HG02623 (cell line): Measurements from ENCODE around the gene TNIP3.

Experiments used
- ATAC-seq: cut with Tn5 transposase; IDR thresholded peaks from one replicate; pipeline ENCODE4 v1.9.1; 2021; ENCODE audit warnings: moderate library complexity; ENCODE audit not compliant: unreplicated experiment

TNIP3 gene

DNA sequence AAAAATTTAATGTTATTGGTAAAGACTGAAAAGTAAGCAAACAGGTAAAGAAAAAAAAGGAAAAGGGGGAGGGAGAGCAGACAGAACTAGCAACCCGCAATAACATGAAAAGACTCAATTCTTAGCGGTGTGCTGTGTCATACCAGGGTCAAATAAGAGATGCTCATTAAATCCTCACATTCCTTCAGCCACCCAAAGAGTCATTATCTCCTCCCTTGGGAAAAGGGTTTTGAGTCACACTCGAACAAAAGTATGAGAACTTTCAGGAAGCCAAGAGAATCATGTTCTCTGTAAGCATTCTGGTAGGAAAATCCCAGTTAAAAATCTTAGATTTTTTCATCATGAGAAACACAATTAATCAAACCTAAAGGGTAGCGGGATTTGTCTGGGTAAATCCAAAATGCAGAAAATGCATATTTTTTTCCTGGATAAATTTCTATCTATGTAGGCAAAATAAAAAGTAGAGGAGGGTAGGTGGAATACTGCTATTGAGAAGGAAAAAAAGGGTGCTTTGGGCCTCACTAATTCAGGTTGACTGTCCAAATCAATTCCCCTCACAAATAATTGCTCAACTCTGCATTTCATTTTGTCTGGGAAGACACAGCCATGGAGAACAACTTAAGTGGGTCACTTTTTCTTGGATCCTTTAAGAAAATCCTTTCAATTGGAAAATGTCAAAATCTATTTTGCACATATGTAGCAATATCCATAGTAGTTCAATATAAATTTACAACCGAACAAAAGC lies 23.2 kb downstream of the TNIP3 start:
- ATAC-seq, result no peak

DNA sequence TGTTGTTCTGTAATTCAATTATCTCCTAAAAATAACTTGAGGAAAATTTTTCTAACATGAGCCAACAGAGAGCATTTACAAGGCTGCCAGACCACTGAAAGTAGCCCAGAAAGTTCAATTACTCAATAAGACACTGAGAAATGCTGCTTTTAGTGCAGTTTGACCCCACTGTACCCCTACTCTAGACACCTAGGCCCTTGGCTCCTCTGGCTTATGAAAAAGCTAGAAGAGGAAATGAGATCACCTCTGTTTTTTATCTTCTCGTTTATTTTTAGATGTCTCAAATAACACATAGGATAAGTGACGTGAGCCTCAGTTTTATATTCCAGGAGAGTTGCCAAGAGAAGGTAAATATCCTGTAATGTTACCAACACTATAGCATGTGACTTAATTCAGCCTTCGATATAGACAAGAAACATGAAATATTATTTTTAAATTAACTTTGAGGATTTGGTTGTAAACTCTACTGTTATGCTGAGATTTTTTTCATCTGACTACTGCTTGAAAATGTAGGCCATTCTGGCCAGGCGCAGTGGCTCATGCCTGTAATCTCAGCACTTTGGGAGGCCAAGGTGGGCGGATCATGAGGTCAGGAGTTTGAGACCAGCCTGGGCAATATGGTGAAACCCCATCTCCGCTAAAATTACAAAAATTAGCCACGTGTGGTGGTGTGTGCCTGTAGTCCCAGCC lies 24.4 kb downstream of the TNIP3 start:
- peak; percentile 44 for ATAC-seq

DNA sequence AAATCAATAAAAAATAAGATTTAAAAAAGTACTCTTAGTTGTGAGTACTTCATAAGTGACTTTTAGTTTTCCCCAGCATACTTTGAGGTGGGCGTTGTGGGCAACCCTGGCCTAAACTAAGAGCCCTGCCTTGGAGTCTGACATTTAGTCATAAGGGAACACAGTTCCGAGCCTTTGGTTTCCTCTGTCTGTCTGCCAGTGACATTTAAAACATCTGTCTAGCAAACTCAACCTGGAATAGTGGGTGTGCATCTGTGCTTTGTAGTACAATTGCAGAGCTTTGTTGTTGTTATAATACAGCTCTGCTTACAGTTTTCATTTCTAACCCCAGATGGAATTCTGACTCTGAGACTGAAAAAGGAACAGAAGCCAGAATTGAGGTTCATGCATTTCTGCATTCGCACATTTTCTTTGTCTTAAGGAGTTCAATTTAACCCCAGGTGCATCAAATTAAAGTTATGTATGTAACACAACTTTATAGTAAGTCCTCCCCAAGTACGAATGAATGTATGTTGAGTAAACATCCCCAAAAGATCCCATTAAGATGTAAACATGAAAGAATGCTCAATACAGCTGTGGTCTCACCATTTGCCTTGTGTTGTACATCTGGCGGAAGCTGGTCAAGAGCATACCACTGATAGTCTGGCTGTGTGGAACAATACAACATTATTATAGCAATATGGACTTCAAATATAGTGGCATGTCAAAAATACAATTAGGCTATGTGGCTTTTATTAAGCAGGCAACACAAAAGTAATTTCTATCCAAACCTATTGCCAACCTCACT lies 25.9 kb downstream of the TNIP3 start:
- peak; percentile 46 for ATAC-seq

DNA sequence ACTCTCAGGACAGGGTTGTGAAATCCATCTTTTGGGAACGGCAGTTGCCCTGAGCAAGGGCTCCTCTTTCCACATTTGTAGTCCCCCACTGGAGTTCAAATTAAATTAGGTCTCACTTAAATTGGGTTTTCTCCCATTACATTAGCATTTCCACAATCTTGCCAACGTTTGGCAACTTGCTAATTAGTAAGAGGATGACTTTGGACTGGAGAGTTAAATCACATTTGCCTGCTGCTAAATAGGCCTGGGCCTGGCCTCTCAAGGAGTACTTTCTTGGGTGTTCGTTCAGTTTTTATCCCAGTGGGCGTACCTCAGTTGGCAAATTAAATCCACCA lies 33.8 kb downstream of the TNIP3 start:
- ATAC-seq, result no peak

DNA sequence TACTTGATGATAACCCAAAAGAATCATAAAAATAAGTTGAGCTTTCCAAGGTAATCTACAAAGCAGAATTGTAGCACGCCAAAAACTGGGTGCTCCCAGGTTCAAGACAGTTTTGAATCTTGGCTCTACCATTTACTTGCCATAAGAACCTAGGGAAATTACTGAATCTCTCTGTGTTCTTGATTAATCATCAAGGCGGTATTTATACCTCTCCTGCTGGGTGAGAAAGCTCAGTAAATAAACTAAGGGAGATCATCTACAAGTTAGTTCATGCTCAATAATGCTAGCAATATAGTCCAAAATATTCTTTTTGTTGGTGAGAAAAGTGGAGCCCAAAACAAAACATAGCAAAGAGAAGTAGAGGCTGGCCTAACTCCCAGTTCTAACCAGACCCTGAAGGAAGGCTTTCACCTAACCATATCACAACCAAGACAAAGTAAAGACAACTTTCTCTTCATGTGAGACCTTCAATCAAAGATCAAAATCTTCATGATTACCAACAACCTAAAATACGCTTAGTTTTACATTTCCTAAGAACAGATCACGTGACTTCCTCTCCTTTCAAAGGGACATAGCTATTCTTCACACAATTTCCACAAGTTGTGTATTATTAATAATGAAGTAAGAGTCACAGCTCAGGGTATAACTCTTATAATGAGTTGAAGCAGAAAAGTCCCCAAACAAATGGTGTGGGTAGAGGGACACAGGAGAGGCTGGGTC lies 34.4 kb downstream of the TNIP3 start:
- ATAC-seq, result no peak

DNA sequence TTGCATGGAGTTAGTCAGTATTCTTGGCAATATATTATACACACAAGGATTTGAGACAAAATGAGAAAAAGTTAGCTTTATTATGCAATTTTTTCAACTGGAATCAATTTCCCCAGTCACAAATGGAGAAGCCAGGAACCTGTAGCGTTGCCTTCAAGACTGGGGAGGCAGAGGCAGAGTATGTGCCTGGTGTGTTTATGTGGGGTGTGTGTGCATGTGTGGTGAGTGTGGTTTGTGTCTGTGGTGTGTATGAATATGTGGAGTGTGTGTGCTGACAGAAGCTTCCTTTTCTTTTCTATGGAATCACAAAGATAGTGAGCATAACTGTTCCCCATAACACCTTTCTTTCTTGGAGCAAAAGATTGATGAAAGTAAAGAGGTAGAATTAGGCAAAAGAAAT lies 37.0 kb downstream of the TNIP3 start:
- no peak for ATAC-seq

DNA sequence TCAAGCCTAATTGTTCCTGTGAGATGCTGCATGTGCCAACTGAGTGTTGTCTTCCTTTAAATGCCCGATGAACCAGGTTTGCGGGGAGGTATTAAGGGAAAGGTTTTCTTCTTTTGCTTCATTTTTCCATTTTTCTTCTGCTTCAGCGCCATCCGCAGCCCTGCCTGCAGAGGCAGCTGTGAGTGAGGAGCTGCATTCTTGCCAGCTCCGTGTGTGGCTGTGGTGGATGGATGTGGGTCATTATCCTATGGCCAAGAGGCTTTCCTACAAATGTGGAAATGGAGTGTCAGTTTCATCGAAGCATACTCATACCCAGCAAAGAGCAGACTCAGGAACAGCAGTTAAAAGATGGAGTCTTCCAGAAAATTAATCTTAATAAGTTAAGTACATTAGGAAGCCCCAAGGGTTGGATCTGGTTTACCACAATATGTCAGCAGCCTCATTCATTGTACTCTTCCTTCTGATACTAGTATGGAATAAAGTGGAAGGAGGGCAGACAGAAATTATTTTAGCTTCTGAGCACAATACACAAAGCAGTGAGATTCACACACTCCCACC lies 37.6 kb downstream of the TNIP3 start:
- no peak for ATAC-seq

DNA sequence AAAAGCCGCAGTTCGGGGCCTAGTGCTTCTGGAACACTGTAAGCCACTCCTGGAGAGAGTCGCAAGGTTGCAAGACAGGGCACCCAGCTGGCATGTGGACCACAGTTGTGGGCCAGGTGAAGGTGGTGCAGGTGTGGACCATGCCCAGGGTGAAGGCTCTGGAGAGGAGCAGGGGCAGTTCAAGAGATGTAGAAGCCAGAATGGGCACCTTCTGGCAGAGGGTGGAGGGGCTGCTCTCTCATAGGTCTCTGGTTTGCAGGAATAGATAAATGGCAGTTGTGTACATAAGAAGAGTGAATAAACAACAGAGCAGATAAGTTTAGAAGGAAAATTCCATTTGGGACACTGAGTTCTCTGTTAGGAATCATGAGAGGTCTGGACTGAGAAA lies 38.6 kb downstream of the TNIP3 start:
- ATAC-seq, result no peak

DNA sequence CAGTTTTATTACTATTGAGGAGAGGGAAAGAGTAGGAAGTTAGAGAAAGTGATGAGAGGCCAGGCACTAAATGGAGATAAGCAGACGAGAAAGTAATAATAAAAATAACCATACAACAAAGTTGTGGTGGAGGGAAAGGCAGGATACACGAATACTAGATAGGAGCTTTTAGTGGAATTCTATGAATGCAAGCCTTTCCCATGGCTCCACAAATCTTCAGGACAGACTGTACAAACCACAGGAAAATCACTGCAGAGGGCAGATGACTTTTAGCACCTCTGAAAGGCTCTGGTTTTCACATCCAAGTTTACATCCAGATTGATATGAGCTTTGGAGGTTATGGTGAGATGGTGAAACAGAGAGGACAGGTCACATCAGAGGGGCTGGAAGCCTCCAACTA lies 41.5 kb downstream of the TNIP3 start:
- ATAC-seq, result no peak

DNA sequence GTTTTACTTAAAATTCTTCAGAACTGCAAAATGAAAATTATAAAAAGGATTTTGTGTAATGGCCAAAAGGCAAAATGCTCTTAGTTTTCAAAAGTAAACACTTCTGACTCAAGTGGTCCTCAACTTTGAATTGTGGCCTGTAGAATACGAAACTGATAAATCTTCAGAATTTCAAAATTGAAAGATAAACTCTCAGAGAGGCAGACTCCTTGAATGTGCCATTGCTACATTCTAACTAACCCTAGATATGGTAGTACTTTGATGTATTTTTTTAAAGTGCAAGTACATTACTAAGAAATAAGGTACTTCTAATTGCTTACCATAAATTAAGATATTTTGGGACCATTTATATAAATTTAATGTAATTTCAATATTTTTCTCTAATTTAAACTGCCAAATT lies 44.4 kb downstream of the TNIP3 start:
- ATAC-seq, result no peak

DNA sequence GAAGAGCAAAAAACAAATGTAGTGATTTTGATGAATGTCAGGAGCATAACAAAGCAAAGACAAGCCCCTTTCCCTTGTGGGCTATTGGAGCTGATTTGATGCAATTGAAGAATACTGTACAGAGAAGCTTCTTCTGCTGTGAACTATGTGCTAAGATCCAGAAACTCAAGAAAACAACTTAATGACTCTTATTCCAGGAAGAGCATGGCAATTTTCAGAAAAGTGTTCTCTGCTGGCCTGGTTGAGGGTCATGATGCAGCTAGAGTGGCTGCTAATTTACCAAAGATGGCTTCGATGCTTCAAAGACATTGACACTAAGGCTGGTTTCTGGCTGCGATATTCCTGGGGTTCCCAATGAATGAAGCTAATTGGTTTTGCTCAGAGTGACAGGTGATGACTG lies 45.8 kb downstream of the TNIP3 start:
- no peak for ATAC-seq

DNA sequence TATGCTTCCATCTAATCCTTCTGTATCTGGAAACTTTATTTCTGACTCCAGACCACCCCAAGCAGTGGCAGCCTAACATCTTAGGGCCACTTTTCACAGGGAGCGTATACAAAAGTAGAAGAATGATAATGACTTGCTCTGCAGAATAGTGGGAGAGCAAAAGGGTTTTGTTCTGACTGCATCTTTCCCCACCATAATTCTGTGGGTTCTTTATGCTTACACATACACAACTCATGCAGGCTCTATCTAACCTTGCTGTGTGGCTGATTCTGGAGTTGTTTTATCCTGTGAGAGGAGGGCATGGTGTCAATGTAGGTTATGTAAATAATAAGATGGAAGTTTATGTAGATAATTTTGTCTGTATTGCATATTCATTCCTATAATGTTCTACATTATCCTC lies 49.4 kb downstream of the TNIP3 start:
- no peak for ATAC-seq

DNA sequence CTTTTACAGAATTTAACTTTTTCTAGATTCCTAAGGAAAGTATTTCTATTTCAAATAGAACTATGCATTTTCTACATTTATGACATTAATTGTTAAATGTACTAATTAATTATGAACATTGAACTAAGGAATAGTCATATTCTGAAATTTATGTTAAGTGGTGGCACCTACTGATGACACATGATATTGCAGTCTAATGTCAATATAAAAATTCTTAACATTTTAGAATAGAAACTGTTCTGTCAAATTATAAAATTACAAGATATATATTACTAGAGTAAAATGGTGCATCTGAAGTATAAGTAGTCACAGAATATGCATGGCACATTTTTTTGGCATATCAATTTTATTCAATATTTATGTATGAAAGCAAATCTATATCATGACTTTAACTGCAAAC lies 51.6 kb downstream of the TNIP3 start:
- ATAC-seq, result no peak

DNA sequence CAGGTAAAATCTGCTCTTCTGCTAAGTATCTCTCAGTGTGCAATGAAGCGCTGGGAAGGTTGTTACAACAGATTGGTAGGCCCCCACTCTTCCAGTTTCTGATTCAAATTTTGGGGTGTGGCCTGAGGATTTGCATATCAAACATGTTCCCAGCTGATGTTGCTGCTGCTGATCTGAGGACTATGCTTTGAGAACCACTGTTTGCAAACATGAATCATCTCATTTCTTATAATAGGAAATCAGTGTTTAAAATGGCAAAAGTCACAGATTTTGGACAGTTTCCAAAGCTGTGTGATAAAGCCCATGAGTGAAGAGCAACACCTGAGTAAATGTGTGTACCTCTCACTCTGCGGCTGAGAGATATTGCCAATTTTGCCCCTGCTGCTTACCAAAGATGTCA lies 55.6 kb downstream of the TNIP3 start:
- ATAC-seq, result no peak

DNA sequence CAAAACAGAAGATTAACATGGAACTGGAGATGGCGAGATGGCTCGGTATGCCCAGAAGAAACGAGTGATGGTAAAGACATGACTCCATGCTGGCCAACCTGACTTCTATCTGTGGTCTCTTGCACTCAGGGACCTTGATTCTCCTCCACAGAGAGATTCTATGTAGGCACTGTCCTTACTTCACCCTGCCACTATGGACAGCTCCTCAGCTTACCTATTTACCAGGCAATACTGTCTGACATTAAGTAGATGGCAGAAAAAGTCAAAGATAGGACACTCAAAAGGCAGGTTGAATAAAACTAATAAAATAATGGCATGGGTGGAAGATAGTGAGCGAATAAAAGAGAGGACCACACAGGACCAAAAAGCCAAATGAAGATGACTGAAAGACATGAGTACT lies 56.6 kb downstream of the TNIP3 start:
- ATAC-seq, result no peak

DNA sequence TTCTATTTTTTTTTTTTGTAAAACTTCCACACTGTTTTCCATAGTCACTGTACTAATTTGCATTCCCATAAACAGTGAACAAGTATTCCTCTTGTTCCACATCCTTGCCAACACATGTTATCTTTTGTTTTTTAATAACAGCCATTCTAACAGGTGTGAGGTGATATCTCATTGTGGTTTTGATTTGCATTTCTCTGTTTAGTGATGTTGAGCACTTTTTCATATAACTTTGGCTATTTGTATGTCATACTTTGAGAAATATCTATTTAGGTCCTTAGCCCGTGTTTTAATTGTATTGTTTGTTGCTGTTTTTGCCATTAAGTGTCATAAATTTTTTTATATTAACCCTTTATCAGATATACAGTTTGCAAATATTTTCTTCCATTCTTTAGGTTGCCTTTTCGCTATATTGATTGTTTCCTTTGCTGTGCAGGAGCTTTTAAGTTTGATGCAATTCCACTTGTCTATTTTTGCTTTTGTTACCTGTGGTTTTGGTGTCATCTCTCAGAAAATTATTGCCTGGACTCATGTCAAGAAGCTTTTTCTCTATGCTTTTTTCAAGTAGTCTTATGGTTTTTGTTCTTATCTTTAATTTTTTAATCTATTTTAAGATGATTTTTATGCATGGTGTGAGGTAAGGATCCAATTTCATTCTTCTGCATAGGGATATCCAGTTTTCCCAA lies 63.9 kb downstream of the TNIP3 start:
- ATAC-seq, result peak; percentile 62

DNA sequence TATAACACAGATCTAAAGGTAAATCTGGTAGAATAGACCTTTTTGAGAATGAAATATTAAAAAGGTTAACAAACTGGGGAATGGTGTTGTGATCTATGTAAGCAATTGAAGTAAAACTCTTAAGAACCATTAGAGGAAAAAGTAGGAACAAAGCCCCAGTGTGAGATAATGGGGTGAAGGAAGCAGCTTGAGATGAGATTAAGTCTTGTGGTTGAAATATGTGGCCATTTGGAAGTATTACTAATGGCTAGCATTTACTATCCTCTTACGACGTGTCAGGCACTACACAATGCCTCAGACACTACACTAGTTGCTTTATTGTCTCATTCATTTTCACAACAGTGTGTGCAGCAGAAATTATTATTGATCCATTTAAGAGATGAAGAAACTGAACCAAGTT lies 65.9 kb downstream of the TNIP3 start:
- no peak for ATAC-seq

DNA sequence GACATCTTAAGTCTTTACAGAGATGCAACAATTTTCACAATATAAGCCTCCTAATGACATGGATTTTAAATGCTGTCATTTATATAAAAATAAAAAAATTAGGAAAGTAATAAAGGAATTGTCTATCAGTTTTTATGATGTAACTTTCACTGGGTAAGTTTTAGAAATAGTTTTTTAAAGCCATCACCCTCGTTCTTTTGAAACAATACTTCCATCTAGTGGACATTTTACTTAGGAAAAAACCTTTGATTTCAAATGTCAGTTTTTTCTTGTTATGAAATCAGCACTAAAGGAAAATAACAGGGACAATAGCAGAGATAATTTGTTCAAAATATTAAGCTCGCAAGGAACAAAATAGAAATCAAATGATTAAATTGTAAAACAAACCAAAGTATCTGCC lies 67.5 kb downstream of the TNIP3 start:
- no peak for ATAC-seq

DNA sequence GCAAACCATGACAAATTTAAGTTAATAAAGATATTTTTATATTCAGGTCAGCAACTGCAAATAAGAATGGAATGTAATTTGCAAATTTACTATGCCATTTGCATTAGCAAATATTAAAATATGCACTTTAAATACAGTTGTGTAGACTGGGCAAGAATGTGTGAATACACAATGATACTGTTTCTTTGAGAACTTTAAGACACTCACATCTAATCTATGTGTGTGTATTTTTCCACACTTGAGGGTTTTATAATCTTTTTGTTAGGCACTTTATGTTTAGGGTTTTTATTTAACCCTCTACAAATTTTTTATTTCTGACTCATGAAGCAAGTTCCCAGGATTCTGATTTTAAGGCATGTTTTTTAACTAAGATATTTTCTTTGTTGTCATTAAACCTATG lies 67.9 kb downstream of the TNIP3 start:
- no peak for ATAC-seq

DNA sequence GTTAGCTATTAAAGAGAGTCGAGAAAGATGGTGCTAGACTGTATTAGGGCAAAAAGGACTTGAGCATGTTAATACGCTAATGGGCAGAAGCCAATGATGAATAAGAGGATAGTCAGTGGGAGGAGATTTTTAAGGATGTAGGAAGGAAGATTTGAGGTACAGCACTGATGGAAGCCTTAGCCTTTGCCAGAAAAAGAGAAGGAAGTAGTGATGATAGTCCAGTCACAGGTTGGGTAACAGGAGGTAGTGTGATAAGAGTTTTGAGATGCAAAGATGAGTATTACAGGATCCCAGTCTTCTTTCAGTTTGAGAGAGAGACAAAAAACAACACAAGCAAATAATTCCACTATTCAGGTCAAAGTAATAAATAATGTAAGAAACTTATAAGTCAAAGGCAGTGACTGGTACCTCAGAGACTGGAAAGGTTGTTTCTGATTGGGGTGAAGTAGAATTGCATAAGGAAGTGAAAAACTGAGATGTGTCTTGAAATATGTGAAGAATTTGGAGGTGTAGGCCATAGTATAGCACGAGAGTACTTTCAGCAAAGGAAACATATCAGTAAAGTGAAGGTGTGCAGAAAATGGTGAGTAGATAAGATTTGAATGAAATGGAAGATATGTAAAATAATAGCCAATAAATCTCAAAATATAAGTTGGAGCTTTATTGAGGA lies 69.7 kb downstream of the TNIP3 start:
- ATAC-seq, result no peak
